22Rv1 (cell line): ENCODE data around the gene WWP2.

ENCODE experiments used
- ZFX ChIP-seq: fragments of 450-650 bp; IDR thresholded peaks from 2 replicates; pipeline ENCODE4 v1.6.1; 2017; ENCODE audit warnings: antibody characterized with exemption, borderline replicate concordance
- TF ChIP-seq, protein P1 (sequence below): fragments of 450-650 bp; IDR thresholded peaks from 2 replicates; pipeline ENCODE4 v1.5.1; 2017; ENCODE audit warnings: mild to moderate bottlenecking

DNA sequence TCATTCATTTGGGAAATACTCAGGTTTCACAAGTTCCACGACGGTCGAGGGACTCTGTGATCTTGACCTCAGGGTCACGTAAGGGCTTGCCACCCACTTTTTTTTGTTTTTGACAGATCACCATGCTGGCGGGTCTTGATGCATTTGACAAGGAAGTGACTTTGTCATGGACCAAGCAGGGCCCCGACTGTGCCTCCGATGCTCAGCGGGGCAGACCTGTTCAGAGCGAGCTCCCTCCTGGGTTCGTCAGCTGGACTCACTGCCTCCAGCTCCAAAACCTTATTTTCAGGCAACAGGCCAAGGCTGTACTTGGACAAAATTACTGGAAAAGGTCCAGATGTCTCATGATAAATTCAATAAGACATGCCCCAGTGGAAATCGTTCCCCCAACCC, 180.0 kb downstream of the WWP2 start:
- TF ChIP-seq, protein P1, sequence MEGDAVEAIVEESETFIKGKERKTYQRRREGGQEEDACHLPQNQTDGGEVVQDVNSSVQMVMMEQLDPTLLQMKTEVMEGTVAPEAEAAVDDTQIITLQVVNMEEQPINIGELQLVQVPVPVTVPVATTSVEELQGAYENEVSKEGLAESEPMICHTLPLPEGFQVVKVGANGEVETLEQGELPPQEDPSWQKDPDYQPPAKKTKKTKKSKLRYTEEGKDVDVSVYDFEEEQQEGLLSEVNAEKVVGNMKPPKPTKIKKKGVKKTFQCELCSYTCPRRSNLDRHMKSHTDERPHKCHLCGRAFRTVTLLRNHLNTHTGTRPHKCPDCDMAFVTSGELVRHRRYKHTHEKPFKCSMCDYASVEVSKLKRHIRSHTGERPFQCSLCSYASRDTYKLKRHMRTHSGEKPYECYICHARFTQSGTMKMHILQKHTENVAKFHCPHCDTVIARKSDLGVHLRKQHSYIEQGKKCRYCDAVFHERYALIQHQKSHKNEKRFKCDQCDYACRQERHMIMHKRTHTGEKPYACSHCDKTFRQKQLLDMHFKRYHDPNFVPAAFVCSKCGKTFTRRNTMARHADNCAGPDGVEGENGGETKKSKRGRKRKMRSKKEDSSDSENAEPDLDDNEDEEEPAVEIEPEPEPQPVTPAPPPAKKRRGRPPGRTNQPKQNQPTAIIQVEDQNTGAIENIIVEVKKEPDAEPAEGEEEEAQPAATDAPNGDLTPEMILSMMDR: no peak
- no peak for TF ChIP-seq ZFX
